Endothelial cell of umbilical vein (primary cell): ENCODE data around the gene NUDT14. TPM values are rescaled to one million over a fixed set of nuclear protein-coding genes. Genes with fewer than 3 reads are reported as not detected.

ENCODE experiments used
- BruUV-seq: library from RNA; stranded (reverse); fragments of 400-500 nt; replicated peaks from 2 replicates; lab custom pipeline; 2021; lab: Mats Ljungman, UMichigan
- CTCF ChIA-PET: fragments of 300-600, 350-600 bp; sonication (Branson Sonifier 250); formaldehyde crosslinking; loops from one replicate; lab custom pipeline; 2021; ENCODE audit warnings: antibody characterized with exemption, inconsistent platforms; lab: Charles Lee
- POLR2A ChIA-PET: fragments of 300-600, 350-600 bp; sonication (Branson Sonifier 250); formaldehyde crosslinking; loops from one replicate; lab custom pipeline; 2021; ENCODE audit warnings: antibody characterized with exemption, inconsistent platforms; lab: Charles Lee
- DNase-seq: peaks from one replicate; pipeline ENCODE4 v3.0.0-alpha.2; 2011; ENCODE audit warnings: low read depth, low spot score
- FAIRE-seq: peaks from 2 replicates; lab custom pipeline; 2011; peaks lifted over from hg19 to GRCh38; lab: Jason Lieb, UNC
- H2AFZ ChIP-seq: 2 replicates; pipeline ENCODE4 v1.6.0; 2012; ENCODE audit warnings: low read depth, low read length, control low read depth, inconsistent platforms
- H3K27ac ChIP-seq: 2 replicates; pipeline ENCODE4 v1.5.1; 2011; ENCODE audit warnings: low read depth, mild to moderate bottlenecking, control low read depth, low read length, moderate library complexity; ENCODE audit not compliant: insufficient read depth
- H3K27me3 ChIP-seq, 2 experiments: 2 replicates each; pipeline versions ENCODE4 v1.6.0 to v1.6.1; 2011; ENCODE audit warnings: low read length in 2 of 2, mixed read lengths in 1 of 2; ENCODE audit not compliant: control insufficient read depth in 2 of 2, insufficient read depth in 2 of 2
- H3K36me3 ChIP-seq, 2 experiments: 2 replicates in 1 of 2; 3 replicates in 1 of 2; pipeline ENCODE4 v1.5.1; 2011; ENCODE audit warnings: low read length in 2 of 2, mild to moderate bottlenecking in 1 of 2, moderate library complexity in 1 of 2; ENCODE audit not compliant: control insufficient read depth in 2 of 2, insufficient read depth in 2 of 2; ENCODE audit errors: extremely low read depth in 1 of 2
- H3K4me1 ChIP-seq: 3 replicates; pipeline ENCODE4 v1.5.1; 2011; ENCODE audit warnings: mild to moderate bottlenecking, low read length; ENCODE audit not compliant: control insufficient read depth, insufficient read depth; ENCODE audit errors: extremely low read depth
- H3K4me2 ChIP-seq: 2 replicates; pipeline ENCODE4 v1.6.1; 2011; ENCODE audit warnings: low read length, control low read depth, mixed read lengths; ENCODE audit not compliant: insufficient read depth
- H3K4me3 ChIP-seq, 3 experiments: fragments of 200-600 bp in 1 of 3; sonication (generic), shearing (Covaris generic) in 1 of 3; replicated peaks in 1 of 3; 2 replicates each; pipeline ENCODE4 v1.5.1; 2011 to 2016; ENCODE audit warnings: control low read depth in 3 of 3, low read length in 3 of 3, mild to moderate bottlenecking in 2 of 3, inconsistent platforms in 1 of 3, low read depth in 1 of 3, moderate library complexity in 1 of 3; ENCODE audit not compliant: insufficient read depth in 1 of 3
- H3K79me2 ChIP-seq: 2 replicates; pipeline ENCODE4 v1.6.0; 2012; ENCODE audit warnings: low read length, inconsistent platforms; ENCODE audit not compliant: control insufficient read depth, insufficient read depth
- H3K9ac ChIP-seq: replicated peaks from 2 replicates; pipeline ENCODE3; 2011; ENCODE audit warnings: low read length, control low read depth; ENCODE audit not compliant: insufficient read depth; ENCODE audit errors: extremely low read depth
- H3K9me1 ChIP-seq: replicated peaks from 3 replicates; pipeline ENCODE4 v1.6.0; 2011; ENCODE audit warnings: mild to moderate bottlenecking, low read length; ENCODE audit not compliant: control insufficient read depth, insufficient read depth; ENCODE audit errors: extremely low read depth
- H3K9me3 ChIP-seq: replicated peaks from 2 replicates; pipeline ENCODE4 v1.5.1; 2012; ENCODE audit warnings: low read length, inconsistent platforms; ENCODE audit not compliant: control insufficient read depth, insufficient read depth
- H4K20me1 ChIP-seq: replicated peaks from 2 replicates; pipeline ENCODE3; 2011; ENCODE audit warnings: mild to moderate bottlenecking, low read length; ENCODE audit not compliant: control insufficient read depth, insufficient read depth; ENCODE audit errors: extremely low read depth
- EZH2 ChIP-seq: IDR thresholded peaks from 2 replicates; pipeline ENCODE4 v1.6.1; 2012; ENCODE audit warnings: borderline replicate concordance, low read depth, mild to moderate bottlenecking, moderate library complexity, low read length, inconsistent platforms; ENCODE audit not compliant: severe bottlenecking
- FOS ChIP-seq: IDR thresholded peaks from 2 replicates; pipeline ENCODE4 v1.6.1; 2011; ENCODE audit warnings: mild to moderate bottlenecking, low read length, moderate library complexity, borderline replicate concordance; ENCODE audit not compliant: insufficient read depth
- GATA2 ChIP-seq: IDR thresholded peaks from 2 replicates; pipeline ENCODE4 v1.7.0; 2011; ENCODE audit warnings: low read depth, mild to moderate bottlenecking, moderate library complexity, mixed read lengths, low read length; ENCODE audit not compliant: insufficient read length, insufficient read depth
- JUN ChIP-seq: IDR thresholded peaks from 2 replicates; pipeline ENCODE4 v1.6.1; 2011; ENCODE audit warnings: borderline replicate concordance, low read depth; ENCODE audit not compliant: insufficient read length, insufficient read depth
- MYC ChIP-seq: IDR thresholded peaks from one replicate; pipeline ENCODE4 v1.6.1; 2011; ENCODE audit warnings: mild to moderate bottlenecking, low read depth, low read length
- POLR2A ChIP-seq: IDR thresholded peaks from 2 replicates; pipeline ENCODE4 v1.6.1; 2012; ENCODE audit warnings: low read depth, mild to moderate bottlenecking, control low read depth, low read length
- POLR2AphosphoS5 ChIP-seq: IDR thresholded peaks from 2 replicates; pipeline ENCODE4 v1.6.1; 2012; ENCODE audit warnings: low read depth, mild to moderate bottlenecking, control low read depth, low read length, moderate library complexity; ENCODE audit not compliant: insufficient read depth
- dilution Hi-C: fragments of 300-500 bp; cut with MboI; formaldehyde crosslinking; loops from one replicate; pipeline ENCODE4 v1.15.0; 2019; ENCODE audit warnings: low sequenced_read_pairs; ENCODE audit not compliant: extremely low pct_ligation_motif_present
- intact Hi-C: fragments of 100-400 bp; cut with micrococcal nuclease; formaldehyde crosslinking; loops from one replicate; pipeline ENCODE4 v1.10.0; 2022
- polyA plus RNA-seq, 4 experiments: library from polyadenylated mRNA; depleted of rRNA in 3 of 4; stranded (reverse) in 3 of 4; unstranded in 1 of 4; fragments of >200 nt; gene quantifications; 2 replicates each; pipeline versions ENCODE4 v1.2.1 to v1.2.3, GENCODE V29; 2011 to 2012; ENCODE audit warnings: missing spikeins in 1 of 4
- total RNA-seq: library from RNA; stranded (reverse); gene quantifications from 2 replicates; pipeline ENCODE4 v1.2.3, GENCODE V29; 2021
- TF ChIP-seq, protein P1 (sequence below), 2 donors: IDR thresholded peaks; 1 replicate in 1 of 2; 2 replicates in 1 of 2; pipeline ENCODE4 v1.5.1; 2011; ENCODE audit warnings: low read length in 2 of 2, mild to moderate bottlenecking in 2 of 2, moderate library complexity in 2 of 2, control low read depth in 1 of 2, inconsistent platforms in 1 of 2, low read depth in 1 of 2; ENCODE audit not compliant: insufficient read depth in 1 of 2; ENCODE audit errors: extremely low read depth in 1 of 2
- TF ChIP-seq, protein P2 (sequence below): IDR thresholded peaks from 2 replicates; pipeline ENCODE4 v1.6.1; 2011; ENCODE audit not compliant: insufficient read depth, insufficient read length

Gene NUDT14
- total and polyA plus RNA-seq, 2 donors (not counting 3 experiments of a cell fraction or from before 2014, with no cell fraction given): 97.7 to 103 TPM

DNA sequence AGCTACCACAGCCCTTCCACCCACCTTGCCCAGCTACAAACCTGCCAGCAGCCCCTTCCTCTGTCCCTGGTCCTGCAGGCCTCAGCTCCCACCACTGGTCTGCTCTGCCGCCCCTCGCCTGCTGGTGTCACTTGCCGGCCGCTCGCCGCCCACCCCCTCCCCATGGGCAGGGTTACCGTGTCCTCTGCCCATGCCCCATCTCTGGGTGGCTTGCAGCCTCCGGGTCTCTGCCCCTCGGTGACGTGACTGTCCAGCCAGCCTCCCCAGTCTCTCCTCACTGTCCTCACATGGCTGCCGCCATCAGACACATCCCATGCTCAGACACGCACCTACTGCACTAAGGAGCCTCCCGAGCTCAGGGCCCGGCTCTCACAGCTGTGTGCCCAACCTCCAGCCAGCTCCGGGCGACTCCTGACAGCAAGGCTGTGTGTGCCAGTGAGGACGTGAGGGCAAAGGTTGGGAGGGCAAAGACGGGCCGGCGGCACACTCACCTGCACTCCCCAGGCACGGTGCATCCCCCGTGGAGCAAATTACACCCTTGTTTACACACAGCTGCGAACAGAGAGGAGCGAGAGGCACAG, 26.0 kb downstream of the NUDT14 start:
- dilution Hi-C loops (no loop called here), intact Hi-C loops (no loop called here)

More for the DNA sequence above, 26.0 kb downstream of the NUDT14 start:
- no peak overlapping the region for H3K27ac ChIP-seq
- FAIRE-seq (no peak), DNase-seq (no peak)
- no peaks in the 10 kb centered on the region for H3K9me3 ChIP-seq
- no peak overlapping the region for H3K9ac ChIP-seq
- no peak overlapping the region for H3K4me2 ChIP-seq
- no peak overlapping the region for H2AFZ ChIP-seq
- H3K9me1 ChIP-seq: no peaks in the 10 kb centered on the region
- no peak overlapping the region for H3K4me3 ChIP-seq
- no peaks in the 10 kb centered on the region for H4K20me1 ChIP-seq
- H3K36me3 ChIP-seq: peaks cover 1 to 32% of the 10 kb centered on the region in 2 experiments
- no peaks in the 10 kb centered on the region for H3K4me1 ChIP-seq
- no TSS peak for BruUV-seq
- H3K79me2 ChIP-seq: peaks cover 21% of the 10 kb centered on the region
- POLR2A ChIA-PET: no interaction called here
- TF ChIP-seq GATA2: no peak
- TF ChIP-seq POLR2A: no peak
- no peak for TF ChIP-seq MYC
- TF ChIP-seq, protein P1, sequence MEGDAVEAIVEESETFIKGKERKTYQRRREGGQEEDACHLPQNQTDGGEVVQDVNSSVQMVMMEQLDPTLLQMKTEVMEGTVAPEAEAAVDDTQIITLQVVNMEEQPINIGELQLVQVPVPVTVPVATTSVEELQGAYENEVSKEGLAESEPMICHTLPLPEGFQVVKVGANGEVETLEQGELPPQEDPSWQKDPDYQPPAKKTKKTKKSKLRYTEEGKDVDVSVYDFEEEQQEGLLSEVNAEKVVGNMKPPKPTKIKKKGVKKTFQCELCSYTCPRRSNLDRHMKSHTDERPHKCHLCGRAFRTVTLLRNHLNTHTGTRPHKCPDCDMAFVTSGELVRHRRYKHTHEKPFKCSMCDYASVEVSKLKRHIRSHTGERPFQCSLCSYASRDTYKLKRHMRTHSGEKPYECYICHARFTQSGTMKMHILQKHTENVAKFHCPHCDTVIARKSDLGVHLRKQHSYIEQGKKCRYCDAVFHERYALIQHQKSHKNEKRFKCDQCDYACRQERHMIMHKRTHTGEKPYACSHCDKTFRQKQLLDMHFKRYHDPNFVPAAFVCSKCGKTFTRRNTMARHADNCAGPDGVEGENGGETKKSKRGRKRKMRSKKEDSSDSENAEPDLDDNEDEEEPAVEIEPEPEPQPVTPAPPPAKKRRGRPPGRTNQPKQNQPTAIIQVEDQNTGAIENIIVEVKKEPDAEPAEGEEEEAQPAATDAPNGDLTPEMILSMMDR (IDR thresholded peaks at IDR 0.05; ENCODE audit: extremely low read depth in 1 of 2, insufficient read depth in 1 of 2, low read depth in 1 of 2, low read length in 2 of 2): no peak
- TF ChIP-seq JUN: no peak
- TF ChIP-seq, protein P2, sequence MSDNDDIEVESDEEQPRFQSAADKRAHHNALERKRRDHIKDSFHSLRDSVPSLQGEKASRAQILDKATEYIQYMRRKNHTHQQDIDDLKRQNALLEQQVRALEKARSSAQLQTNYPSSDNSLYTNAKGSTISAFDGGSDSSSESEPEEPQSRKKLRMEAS: no peak
- TF ChIP-seq FOS: no peak
- no peak for TF ChIP-seq EZH2
- TF ChIP-seq POLR2AphosphoS5: no peak
- H3K27me3 ChIP-seq: no peaks in the 10 kb centered on the region
- CTCF ChIA-PET: no interaction called here
